ENCODE measurements around the gene ANAPC16. TPM values are rescaled to one million over a fixed set of nuclear protein-coding genes. Genes with fewer than 3 reads are reported as not detected.
A peak's percentile ranks its signal among the peaks of the same experiment; 100 is the strongest.

ANAPC16 gene
- total RNA-seq, 1 experiment from 2014 or later, result 144 TPM

- Histone ChIP-seq H3K27me3 (replicated peaks; ENCODE audit: control insufficient read depth, insufficient read depth, low read length) (no peaks in the 10 kb centered on the region), H3K4me3 (ENCODE audit: low read depth, low read length) (no peak overlapping the region), H3K9me3 (no peaks in the 10 kb centered on the region), H3K4me1 (peaks cover 18% of the 10 kb centered on the region), H3K36me3 (ENCODE audit: control insufficient read depth, insufficient read depth, low read length) (peaks cover 6% of the 10 kb centered on the region)
- BruUV-seq (replicated peaks), result no TSS peak
- H3K27ac Mint-ChIP-seq (ENCODE audit: unreplicated experiment), result peak overlapping the region; percentile 99
- intact Hi-C loops (cut with micrococcal nuclease; ENCODE audit: unreplicated experiment), result loop anchor here (2.0 kb wide), 1 partner anchor 314 kb away; no protein-coding TSS in a partner anchor
- ChIA-PET POLR2A (interaction anchor here (0.6 to 1.7 kb wide), 2 partner anchors 10 to 16 kb away, joined by 4 to 5 read pairs; no protein-coding TSS in a partner anchor), CTCF (no interaction called here)
- DNase-seq, result no peak
- H3K9me3 Mint-ChIP-seq (ENCODE audit: unreplicated experiment), result no peaks in the 10 kb centered on the region
- H3K4me1 Mint-ChIP-seq (ENCODE audit: low read depth, unreplicated experiment), result peaks cover 26% of the 10 kb centered on the region
- peaks cover 57% of the 10 kb centered on the region for H3K36me3 Mint-ChIP-seq (ENCODE audit: insufficient read depth, unreplicated experiment)
- TF ChIP-seq CTCF (IDR thresholded peaks at IDR 0.05; ENCODE audit: insufficient read depth in 1 of 2, low read depth in 1 of 2, low read length in 1 of 2, severe bottlenecking in 1 of 2, unreplicated experiment in 1 of 2), result no peak
- no peak overlapping the region for H3K4me3 Mint-ChIP-seq (ENCODE audit: unreplicated experiment)
- no peaks in the 10 kb centered on the region for H3K27me3 Mint-ChIP-seq (ENCODE audit: insufficient read depth, unreplicated experiment)
Measured at GRCh38 chr10:72270607-72271281, 54.9 kb downstream of the ANAPC16 start.

- peak overlapping the region; percentile 99 for H3K27ac Mint-ChIP-seq (ENCODE audit: unreplicated experiment)
- intact Hi-C loops (cut with micrococcal nuclease; ENCODE audit: unreplicated experiment), result loop anchor here (1.0 to 2.0 kb wide), 8 partner anchors 13 to 174 kb away; partner anchors contain the start of genes ANAPC16 and ASCC1
- H3K4me1 Mint-ChIP-seq (ENCODE audit: low read depth, unreplicated experiment), result peaks cover 34% of the 10 kb centered on the region
- peak overlapping the region; percentile 94 for H3K4me3 Mint-ChIP-seq (ENCODE audit: unreplicated experiment)
- ChIA-PET POLR2A (interaction anchor here (0.5 to 5.2 kb wide), 43 partner anchors 9 to 979 kb away, joined by 3 to 163 read pairs (median 4); partner anchors contain the start of genes ANAPC16, ASCC1, DNAJB12 and MRPS16), CTCF (interaction anchor here (0.5 to 4.8 kb wide), 11 partner anchors 10 to 376 kb away, joined by 3 to 40 read pairs (median 3); partner anchors contain the start of gene DNAJB12)
- no peaks in the 10 kb centered on the region for H3K9me3 ChIP-seq
- no peaks in the 10 kb centered on the region for H3K27me3 ChIP-seq (replicated peaks; ENCODE audit: control insufficient read depth, insufficient read depth, low read length)
- H3K9me3 Mint-ChIP-seq (ENCODE audit: unreplicated experiment), result no peaks in the 10 kb centered on the region
- H3K4me1 ChIP-seq, result peaks cover 22% of the 10 kb centered on the region
- DNase-seq, result peak; percentile 97 to 99
- no TSS peak for BruUV-seq (replicated peaks)
- TF ChIP-seq CTCF (IDR thresholded peaks at IDR 0.05; ENCODE audit: insufficient read depth in 1 of 2, low read depth in 1 of 2, low read length in 1 of 2, severe bottlenecking in 1 of 2, unreplicated experiment in 1 of 2), result no peak
- H3K4me3 ChIP-seq (ENCODE audit: low read depth, low read length), result peak overlapping the region; percentile 56
- H3K36me3 ChIP-seq (ENCODE audit: control insufficient read depth, insufficient read depth, low read length), result peaks cover 6% of the 10 kb centered on the region
- peaks cover 66% of the 10 kb centered on the region for H3K36me3 Mint-ChIP-seq (ENCODE audit: insufficient read depth, unreplicated experiment)
- H3K27me3 Mint-ChIP-seq (ENCODE audit: insufficient read depth, unreplicated experiment), result no peaks in the 10 kb centered on the region
Measured at GRCh38 chr10:72272689-72273409, 57.0 kb downstream of the ANAPC16 start.
